Measurements from ENCODE around the gene SECISBP2L.
A peak's percentile ranks its signal among the peaks of the same experiment; 100 is the strongest.

SECISBP2L gene

GRCh38 chr15:48983300-48983699 is 62.9 kb downstream of the SECISBP2L start:
- TF ChIP-seq, protein P1, sequence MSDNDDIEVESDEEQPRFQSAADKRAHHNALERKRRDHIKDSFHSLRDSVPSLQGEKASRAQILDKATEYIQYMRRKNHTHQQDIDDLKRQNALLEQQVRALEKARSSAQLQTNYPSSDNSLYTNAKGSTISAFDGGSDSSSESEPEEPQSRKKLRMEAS (IDR thresholded peaks at IDR 0.05): no peak
- TF ChIP-seq FOXM1 (IDR thresholded peaks at IDR 0.05; ENCODE audit: borderline replicate concordance, low read depth): no peak
- no peak for TF ChIP-seq CEBPB (IDR thresholded peaks at IDR 0.05)
- TF ChIP-seq REST (IDR thresholded peaks at IDR 0.05; ENCODE audit: low read depth): no peak
- TF ChIP-seq CREB1 (IDR thresholded peaks at IDR 0.05; ENCODE audit: low read depth): no peak
- TF ChIP-seq EP300 (IDR thresholded peaks at IDR 0.05; ENCODE audit: borderline replicate concordance): no peak
- TF ChIP-seq, protein P2, sequence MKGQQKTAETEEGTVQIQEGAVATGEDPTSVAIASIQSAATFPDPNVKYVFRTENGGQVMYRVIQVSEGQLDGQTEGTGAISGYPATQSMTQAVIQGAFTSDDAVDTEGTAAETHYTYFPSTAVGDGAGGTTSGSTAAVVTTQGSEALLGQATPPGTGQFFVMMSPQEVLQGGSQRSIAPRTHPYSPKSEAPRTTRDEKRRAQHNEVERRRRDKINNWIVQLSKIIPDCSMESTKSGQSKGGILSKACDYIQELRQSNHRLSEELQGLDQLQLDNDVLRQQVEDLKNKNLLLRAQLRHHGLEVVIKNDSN (IDR thresholded peaks at IDR 0.05): no peak
- no peak for TF ChIP-seq TCF12 (IDR thresholded peaks at IDR 0.05; ENCODE audit: low read depth)
- TF ChIP-seq RAD21 (IDR thresholded peaks at IDR 0.05; ENCODE audit: low read depth): no peak

DNA sequence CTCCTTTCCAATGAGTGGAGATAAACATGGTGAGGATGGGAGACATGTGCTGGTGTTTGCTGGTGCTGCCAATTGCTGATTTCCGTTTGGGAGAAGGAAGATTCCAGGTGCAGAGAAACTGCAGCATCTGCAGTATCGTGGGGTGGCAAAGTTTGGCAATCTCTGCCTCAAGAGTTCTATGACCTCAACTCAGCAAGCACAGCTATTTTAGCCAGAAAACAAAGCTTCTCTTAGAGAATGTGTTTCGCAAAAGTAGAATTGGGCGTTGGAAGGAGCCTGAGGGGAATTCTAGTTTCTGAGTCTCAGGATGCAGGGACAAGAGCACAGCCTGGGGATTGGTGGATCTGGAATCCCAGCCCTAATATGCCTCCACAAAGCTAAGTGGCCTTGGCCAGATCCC is 64.3 kb downstream of the SECISBP2L start:
- no peak for TF ChIP-seq NFIC (IDR thresholded peaks at IDR 0.05)
- no peak for TF ChIP-seq CEBPB (IDR thresholded peaks at IDR 0.05)

GRCh38 chr15:48978638-48979037 is 67.6 kb downstream of the SECISBP2L start:
- TF ChIP-seq RAD21 (IDR thresholded peaks at IDR 0.05; ENCODE audit: low read depth) (no peak), EP300 (IDR thresholded peaks at IDR 0.05; ENCODE audit: borderline replicate concordance) (no peak), CEBPB (IDR thresholded peaks at IDR 0.05) (no peak), REST (IDR thresholded peaks at IDR 0.05; ENCODE audit: low read depth) (no peak), NFIC (IDR thresholded peaks at IDR 0.05) (no peak), CREB1 (IDR thresholded peaks at IDR 0.05; ENCODE audit: low read depth) (no peak), TCF12 (IDR thresholded peaks at IDR 0.05; ENCODE audit: low read depth) (no peak), TAF1 (IDR thresholded peaks at IDR 0.05; ENCODE audit: low read depth) (no peak), TEAD4 (IDR thresholded peaks at IDR 0.05) (no peak)
- TF ChIP-seq, protein P1 (IDR thresholded peaks at IDR 0.05): no peak

GRCh38 chr15:48976444-48977088 is 69.7 kb downstream of the SECISBP2L start:
- TF ChIP-seq FOXM1 (IDR thresholded peaks at IDR 0.05; ENCODE audit: borderline replicate concordance, low read depth) (no peak), TAF1 (IDR thresholded peaks at IDR 0.05; ENCODE audit: low read depth) (no peak), TCF12 (IDR thresholded peaks at IDR 0.05; ENCODE audit: low read depth) (no peak), ZBTB7A (IDR thresholded peaks at IDR 0.05; ENCODE audit: low read depth) (no peak), CREB1 (IDR thresholded peaks at IDR 0.05; ENCODE audit: low read depth) (no peak), YY1 (IDR thresholded peaks at IDR 0.05; ENCODE audit: low read depth) (no peak), RAD21 (IDR thresholded peaks at IDR 0.05; ENCODE audit: low read depth) (no peak), EP300 (IDR thresholded peaks at IDR 0.05; ENCODE audit: borderline replicate concordance) (no peak), TEAD4 (IDR thresholded peaks at IDR 0.05) (no peak)
- TF ChIP-seq, protein P2 (IDR thresholded peaks at IDR 0.05): no peak
- TF ChIP-seq, protein P1 (IDR thresholded peaks at IDR 0.05): no peak

DNA sequence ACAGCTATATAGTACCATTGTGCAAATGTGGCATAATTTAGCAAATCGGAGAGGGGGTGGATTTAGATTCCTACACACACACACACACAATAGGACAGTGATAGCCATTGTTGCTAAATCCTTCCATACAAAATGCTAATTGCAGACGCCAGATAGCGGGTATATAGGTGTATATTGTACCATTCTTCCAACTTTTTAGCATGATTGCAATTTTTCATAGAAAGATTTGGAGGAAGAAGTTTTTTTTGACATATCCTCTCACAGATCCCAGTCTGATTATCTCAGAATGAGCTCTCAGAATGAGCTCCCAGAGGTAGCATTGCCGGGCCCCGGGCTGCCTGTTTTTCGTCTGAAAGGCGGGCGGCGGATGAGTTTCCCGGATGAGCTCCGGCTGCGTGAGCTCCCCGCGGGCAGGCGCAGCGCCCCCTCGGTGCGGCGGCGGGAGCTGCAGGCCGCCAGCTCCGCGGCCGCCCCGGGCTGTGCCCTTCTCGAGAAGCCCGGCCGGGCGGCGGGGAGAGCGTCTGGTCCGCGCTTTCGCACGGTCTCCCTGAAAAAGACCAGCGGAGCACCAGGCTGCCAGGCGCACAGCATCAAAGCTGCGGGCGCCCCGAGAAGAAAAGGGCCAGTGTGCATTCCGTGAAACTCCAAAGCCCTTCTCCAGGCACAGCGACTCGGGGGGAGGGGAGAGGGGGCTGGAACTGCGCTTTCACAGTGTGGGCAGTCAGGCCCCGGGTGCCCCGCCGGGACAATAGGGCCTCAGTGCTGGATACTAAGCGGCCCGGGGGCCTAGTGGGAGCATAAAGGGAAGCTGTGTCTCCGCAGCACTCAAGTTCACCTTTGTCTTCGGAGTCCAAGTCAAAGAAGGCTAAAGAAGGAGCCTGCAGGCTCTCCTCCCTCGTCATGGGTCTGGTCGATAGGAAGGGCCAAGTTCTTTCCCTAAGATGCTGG is 70.5 kb downstream of the SECISBP2L start:
- TF ChIP-seq EGR1 (IDR thresholded peaks at IDR 0.05) (no peak), REST (IDR thresholded peaks at IDR 0.05; ENCODE audit: low read depth) (no peak), RAD21 (IDR thresholded peaks at IDR 0.05; ENCODE audit: low read depth) (peak; percentile 47; the same call in 1 of the 2 replicates), YY1 (IDR thresholded peaks at IDR 0.05; ENCODE audit: low read depth) (0 out of 2 replicates have a peak, but pooled peaks have one; percentile 33), CREB1 (IDR thresholded peaks at IDR 0.05; ENCODE audit: low read depth) (no peak), FOXM1 (IDR thresholded peaks at IDR 0.05; ENCODE audit: borderline replicate concordance, low read depth) (no peak), NFIC (IDR thresholded peaks at IDR 0.05) (no peak), TAF1 (IDR thresholded peaks at IDR 0.05; ENCODE audit: low read depth) (peak; percentile 40; the same call in 1 of the 2 replicates), TEAD4 (IDR thresholded peaks at IDR 0.05) (no peak), ZBTB7A (IDR thresholded peaks at IDR 0.05; ENCODE audit: low read depth) (no peak), TCF12 (IDR thresholded peaks at IDR 0.05; ENCODE audit: low read depth) (no peak), CEBPB (IDR thresholded peaks at IDR 0.05) (no peak), EP300 (IDR thresholded peaks at IDR 0.05; ENCODE audit: borderline replicate concordance) (no peak)
- TF ChIP-seq, protein P1 (IDR thresholded peaks at IDR 0.05): 0 out of 2 replicates have a peak, but pooled peaks have one; percentile 14
- TF ChIP-seq, protein P2 (IDR thresholded peaks at IDR 0.05): no peak
